Brain pericyte (primary cell): ENCODE data around the gene BDKRB2.
"Not testable (repeated sequence)": the region's sequence is repeated elsewhere in the genome, so short reads cannot be mapped to it uniquely, and the experiment has no call there.

Experiments
- DNase-seq: peaks from one replicate; pipeline ENCODE4 v3.0.0-alpha.2; 2012; ENCODE audit warnings: low read depth, low spot score

The BDKRB2 gene

DNA sequence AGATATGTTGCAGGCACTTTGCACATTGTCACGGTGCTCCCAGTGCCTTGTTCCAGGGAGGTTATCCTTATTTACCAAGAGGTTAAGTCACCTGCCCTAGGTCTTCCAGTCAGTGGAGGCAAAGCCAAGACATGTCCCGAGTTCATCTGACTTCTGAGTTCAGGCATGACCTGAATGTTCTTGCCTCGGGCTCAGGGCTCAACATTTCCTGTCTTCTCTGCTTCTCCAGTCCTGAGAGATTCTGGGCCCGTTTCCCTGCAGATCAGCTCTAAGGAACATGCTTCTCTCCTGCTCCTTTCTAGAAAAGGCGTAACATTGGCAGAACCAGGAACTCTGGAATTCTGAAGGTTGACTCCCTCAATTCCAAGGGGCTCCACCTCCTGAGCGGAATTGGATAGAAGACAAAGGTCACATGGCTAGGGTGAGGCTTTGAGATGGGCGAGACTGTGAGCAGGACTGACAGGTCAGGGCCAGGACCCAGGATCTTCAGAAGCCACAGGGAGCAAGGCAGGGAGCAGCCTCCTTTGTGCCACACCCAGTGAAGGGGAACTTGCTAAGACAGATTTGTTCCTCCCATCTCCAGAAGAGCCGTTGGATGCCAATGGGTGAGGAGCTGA, 19.9 kb downstream of the BDKRB2 start:
- no peak for DNase-seq

DNA sequence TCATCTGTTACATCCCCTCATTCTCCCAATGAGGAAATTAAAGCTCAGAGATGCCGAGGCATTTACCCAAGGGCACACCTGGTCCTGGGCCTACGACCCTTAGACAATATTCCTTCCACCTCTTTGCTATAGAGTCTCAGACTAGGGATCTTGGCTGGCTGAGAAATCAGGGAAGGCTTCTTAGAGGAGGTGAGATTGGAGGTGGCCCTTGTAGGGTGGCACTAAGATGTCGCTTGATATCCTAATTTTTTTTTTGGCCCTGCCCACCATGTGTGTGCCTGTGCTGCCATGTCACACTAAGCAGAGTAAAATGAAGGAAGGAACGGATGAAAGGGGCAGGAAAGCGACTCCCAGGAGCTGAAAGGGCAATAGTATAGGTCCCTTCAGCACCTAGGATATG, 20.6 kb downstream of the BDKRB2 start:
- no peak for DNase-seq

DNA sequence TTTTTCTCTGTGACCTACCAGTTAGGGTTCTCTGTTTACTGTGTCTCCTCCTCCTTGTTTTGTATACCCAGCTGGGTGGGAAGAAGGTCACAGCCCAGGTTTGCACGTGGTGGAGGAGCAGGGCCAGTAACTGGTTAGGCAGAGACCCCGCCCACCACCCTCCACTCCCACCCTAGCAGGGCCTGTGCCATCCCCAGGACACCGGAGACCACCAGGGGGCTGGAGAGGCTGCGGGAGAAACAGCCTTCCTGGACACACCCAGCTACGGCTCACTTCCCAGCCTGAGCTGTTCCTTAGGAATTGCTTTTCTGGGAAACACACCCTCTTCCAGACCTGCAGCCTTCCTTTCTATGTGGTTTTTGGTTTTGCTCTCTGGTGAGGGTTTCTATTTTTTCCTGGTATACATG, 21.1 kb downstream of the BDKRB2 start:
- DNase-seq: no peak

DNA sequence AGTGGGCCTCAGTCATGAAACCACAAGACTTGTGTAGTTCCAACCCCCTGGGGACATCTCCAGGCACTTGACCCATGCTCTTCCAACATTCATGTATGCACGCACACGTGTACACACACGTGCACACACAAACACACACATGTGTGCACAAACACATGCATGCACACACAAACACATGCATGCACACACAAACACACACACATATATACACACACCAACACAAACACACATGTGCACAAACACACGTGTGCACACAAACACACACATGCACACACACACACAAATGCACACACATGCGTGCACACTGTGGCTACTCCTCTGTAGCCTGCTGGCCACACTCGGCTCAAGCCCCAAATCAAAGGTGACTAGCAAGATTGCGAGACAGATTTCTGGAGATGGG, 22.8 kb downstream of the BDKRB2 start:
- no peak for DNase-seq

DNA sequence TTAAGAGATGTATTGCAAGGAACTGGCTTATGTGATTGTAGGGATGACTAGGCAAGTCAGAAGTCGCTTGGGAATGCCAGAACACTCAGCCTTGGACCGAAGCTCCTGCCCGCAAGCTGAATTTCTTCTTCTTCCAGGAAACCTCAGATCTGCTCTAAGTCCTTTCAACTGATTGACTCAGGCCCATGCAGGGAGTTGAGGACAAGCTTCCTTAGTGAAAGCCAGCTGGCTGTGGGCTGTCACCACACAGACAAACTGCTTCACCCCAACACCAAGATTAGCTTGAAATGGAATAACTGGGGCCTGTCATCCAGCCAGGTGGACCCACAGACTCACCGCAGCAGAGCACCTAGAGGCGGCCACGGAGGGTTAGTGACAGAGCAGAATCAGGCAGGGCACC, 24.7 kb downstream of the BDKRB2 start:
- no peak for DNase-seq

DNA sequence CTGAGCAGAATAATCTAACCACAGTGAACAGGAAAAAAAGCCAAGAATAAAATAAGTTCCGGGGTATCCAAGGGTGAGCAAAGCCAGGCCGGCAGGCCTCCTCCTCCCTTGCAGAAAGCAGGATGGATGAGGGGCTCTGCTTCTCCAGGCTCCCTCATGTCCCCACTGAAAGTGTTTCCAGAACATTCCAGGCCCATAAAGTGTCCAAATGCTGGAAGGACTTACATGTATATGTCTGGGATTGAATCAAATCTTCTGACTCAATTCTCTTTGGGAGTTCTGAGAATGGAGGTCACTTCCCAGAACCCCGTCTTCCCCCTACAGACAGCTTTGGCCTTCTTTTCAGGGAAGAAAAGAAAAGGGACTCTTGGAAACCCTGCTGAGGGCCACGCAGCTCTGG, 26.4 kb downstream of the BDKRB2 start:
- no peak for DNase-seq

DNA sequence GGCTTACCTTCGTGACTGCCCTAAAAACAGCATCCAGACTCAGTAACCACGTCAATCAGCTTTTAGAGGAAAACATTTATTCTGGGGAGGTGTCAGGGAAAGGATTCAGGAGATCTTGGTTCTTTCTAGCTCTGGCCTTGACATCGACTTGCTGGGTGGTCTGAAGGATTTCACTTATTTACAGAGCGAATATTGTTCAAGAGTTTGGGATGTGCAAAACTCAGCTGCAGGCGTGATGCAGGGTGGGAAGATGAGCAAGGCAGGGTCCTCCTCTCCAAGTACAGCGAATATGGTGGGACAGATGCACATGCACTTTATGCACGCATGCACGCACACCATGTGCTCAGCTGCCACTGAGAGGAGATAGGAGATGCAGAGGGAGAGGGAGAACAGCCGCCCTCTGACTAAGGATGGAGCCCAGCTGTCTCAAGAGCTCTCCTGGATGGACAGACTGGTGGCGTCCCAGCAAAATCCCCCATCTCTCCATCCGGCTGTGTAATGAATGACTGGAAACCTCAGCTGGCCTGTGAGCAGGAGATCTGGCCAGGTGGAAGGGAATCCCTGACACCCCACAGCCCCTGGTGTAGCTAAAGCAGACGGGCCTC, 27.0 kb downstream of the BDKRB2 start:
- DNase-seq: no peak

DNA sequence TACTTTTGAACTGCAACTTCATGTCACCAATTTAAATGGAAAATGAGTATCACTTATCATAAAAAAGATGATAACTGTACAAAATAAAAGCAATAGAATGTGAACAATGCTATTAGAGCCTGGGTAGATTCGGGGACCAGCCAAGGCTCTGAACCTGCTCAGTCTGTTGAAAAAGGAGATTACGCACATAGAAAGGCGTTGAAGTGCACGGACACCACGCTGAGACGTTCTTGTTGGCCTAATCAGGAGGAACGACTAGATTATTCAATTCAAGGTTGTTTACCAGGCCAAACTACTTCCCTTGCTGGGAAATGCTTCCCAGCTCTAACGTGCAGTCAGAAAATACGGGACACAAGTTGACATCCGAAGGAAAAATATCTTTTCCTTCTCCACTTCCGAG, 27.9 kb downstream of the BDKRB2 start:
- no peak for DNase-seq

DNA sequence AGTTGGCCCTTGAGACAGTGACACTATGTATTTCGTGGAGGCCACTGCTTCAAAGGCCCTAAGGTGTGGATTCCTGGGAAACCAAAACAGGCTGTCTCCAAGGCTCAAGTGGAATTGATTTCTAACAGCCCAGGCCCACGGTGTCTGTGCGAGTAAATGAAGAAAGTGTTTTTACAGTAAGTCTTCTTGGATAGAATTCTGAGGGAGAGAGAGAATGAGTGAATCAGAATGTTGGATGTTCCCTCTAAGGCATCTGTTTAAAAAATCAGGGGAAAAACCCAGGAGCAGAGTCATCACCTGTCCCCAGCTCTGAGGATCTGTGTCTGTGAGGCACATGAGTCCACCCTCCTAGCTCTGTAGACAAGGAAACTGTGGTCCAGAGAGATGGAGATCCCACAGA, 29.0 kb downstream of the BDKRB2 start:
- no peak for DNase-seq

DNA sequence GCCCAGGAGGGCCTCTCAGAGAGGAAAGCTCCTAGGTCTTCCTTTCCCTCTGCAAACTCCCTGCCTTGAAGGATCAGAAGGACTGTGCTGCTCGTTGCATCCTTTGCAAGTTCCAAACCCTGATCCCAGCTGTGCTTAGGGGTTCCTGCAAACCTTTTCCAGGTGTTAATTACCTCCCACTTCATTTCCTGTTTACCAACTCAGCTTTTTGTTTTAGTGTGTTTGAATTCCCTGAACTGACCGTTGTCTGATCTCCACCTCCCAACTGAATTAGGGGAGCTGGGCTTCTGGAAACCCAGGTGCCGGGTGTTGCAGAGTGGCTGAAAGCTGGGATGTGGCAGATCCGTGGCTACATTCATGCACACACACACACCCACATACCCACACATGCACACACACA, 30.8 kb downstream of the BDKRB2 start:
- no peak for DNase-seq

DNA sequence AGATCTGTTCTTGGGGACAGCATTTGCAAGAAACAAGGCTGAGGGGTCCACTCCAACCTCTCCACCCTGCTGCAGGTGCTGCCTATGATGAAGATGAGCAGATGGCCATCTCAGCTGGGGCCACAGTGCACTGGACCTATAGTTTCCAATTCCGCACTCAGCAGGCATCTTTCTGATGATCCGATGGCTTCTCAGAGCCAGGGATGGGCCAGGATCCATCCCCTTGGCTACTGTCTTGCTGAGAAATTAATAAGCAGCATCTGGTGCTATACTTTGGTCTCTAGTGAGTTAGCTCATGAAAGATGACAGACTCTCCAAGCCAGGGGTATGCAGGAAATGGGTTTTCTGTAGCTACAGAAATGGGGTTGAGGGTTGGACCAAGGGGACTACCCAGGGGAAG, 33.0 kb downstream of the BDKRB2 start:
- DNase-seq: no peak

DNA sequence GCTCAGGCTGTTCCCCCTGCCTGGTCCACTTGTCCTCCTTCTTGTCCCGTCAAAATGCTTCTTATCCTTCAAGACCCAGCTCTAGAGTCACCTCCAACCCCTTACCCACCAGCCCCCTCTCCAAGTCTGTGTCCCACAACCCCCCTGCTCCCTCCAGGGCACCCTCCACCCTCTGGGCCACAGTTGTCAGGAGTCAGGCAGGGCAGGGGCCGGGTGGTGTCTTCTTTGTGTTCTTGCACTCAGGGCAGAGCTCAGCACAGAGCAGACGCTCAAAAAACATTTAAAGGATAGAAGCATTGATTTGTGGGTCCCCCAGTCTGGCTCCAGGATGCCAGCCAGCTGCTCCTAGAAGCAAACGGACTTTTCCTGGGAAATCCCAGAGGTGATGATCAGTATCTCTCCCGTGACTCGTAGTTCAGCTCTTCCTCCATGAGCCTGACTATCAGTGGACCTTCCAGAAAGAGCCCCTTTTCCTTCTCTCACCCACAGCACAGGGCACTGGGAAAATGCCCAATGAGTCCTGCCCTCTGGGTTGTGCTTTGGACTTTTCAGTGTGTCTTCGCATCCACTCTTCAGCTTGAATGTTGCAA, 34.1 kb downstream of the BDKRB2 start:
- DNase-seq: no peak

DNA sequence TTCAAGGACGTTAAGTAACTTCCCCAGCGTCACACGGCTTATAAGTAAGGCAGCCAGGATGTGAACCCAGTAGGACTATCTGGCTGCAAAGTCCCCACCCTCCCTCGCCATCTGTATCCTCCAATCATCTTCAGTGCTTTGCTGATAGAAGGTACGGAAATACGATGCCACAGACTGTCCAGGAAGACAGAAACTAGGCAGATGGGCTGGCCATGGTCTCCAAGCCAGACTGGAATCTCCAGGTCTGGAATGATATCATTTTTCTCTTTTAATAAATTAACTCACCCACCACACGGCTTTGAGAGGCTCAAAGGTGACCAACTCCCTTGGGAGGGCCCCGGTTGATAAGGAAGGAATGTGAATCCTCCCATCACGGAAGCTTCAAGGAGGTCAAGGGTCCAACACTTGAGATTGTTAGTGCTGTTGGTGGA, 35.1 kb downstream of the BDKRB2 start:
- DNase-seq: no peak

DNA sequence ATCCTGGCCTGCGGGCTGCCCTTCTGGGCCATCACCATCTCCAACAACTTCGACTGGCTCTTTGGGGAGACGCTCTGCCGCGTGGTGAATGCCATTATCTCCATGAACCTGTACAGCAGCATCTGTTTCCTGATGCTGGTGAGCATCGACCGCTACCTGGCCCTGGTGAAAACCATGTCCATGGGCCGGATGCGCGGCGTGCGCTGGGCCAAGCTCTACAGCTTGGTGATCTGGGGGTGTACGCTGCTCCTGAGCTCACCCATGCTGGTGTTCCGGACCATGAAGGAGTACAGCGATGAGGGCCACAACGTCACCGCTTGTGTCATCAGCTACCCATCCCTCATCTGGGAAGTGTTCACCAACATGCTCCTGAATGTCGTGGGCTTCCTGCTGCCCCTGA, 36.0 kb downstream of the BDKRB2 start:
- DNase-seq: no peak

DNA sequence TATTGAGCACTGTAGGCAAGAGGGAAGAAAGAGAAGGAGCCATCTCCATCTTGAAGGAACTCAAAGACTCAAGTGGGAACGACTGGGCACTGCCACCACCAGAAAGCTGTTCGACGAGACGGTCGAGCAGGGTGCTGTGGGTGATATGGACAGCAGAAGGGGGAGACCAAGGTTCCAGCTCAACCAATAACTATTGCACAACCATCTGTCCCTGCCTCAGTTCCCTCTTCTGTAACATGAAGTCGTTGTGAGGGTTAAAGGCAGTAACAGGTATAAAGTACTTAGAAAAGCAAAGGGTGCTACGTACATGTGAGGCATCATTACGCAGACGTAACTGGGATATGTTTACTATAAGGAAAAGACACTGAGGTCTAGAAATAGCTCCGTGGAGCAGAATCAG, 37.5 kb downstream of the BDKRB2 start:
- no peak for DNase-seq

DNA sequence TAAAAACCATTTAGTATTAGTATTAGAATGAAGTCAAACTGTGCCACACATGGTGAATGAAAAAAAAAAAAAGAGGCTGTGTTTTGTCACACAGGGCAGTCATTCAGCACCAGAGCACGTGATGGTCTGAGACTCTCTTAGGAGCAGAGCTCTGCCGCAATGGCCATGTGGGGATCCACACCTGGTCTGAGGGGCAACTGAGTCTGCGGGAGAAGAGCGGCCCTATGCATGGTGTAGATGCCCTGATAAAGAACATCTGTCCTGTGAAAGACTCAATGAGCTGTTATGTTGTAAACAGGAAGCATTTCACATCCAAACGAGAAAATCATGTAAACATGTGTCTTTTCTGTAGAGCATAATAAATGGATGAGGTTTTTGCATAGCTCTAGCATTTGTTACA, 39.1 kb downstream of the BDKRB2 start:
- no peak for DNase-seq

DNA sequence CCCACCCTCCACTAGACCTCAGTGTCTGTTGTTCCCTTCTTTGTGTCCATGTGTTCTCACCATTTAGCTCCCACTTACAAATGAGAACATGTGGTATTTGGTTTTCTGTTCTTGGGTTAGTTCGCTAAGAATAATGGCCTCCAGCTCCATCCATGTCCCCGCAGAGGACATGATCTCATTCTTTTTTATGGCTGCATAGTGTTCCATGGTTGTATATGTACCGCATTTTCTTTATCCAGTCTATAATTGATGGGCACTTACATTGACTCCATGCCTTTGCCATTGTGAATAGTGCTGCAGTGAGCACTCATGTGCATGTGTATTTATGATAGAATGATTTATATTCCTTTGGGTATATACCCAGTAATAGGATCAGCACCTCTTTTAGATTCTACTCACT, 40.4 kb downstream of the BDKRB2 start:
- DNase-seq: not testable (repeated sequence)

DNA sequence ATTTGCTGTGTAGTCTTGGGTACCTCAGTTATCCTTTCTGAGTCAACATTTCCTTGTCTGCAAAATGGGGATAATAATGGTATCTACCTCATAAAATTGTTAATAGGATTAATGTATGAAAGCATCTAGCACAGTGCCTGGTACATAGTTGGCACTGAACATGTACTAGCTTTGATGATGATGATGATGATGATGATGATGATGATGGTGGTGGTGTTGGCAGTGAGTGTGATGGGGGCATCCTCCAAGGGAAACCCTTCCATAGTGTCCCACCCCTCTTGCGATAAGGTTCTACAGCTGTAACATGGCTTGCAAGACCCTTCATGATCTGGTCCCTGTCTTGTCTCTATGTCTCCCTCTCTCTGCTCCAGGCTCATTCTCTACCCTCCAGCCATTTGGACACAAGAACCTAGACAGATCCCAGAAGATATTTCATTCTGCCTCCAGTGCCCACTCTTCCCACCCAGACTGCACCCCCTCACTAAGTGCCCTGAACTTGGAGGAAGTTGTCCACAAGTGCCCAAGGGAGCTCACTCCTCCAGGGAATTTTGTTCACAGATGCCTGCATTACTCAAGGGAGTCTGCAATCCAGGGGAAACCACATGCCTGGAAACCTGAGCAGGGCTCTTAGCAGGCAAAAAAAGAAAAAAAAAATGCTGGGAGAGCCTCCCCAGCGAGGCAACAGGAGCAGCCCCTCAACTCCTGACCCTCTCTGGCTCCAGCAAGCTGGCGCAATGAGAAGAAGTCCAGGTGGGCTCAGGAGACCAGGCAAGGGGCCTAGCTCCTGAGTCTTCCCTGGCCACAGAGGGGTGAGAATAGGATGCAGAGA, 41.3 kb downstream of the BDKRB2 start:
- no peak for DNase-seq

DNA sequence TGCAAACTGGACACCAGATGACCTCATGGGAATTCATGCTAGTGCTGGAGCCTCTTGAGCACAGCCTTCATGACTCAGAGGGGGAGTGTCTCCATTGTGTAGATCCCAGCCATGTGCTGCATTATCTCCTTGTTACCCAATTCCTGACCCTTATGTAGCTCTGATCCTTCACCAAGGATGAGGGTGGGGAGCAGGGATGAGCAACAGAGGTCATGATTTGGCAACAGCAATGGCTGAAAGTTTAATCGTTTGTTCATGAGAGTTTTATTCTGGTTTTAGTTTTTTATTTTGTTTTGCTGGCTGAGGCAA, 41.9 kb downstream of the BDKRB2 start:
- no peak for DNase-seq

DNA sequence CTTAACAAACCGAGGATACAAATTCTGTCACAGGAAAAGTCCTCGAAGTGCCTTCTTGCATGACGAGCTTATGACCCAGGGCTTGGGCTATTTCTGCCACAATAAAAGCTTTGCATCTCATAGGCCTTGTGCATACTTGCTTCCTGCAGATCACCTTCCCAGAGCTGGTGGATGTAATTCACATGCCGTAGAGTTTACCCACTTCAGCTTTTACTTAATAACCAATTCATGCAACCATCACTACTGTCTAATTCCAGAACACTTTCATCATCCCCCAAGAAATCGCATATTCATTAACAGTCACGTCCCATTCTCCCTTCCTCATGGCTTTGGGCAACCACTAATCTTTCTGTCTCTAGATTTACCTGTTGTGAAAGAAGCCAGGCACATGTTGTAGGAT, 42.4 kb downstream of the BDKRB2 start:
- DNase-seq: no peak

DNA sequence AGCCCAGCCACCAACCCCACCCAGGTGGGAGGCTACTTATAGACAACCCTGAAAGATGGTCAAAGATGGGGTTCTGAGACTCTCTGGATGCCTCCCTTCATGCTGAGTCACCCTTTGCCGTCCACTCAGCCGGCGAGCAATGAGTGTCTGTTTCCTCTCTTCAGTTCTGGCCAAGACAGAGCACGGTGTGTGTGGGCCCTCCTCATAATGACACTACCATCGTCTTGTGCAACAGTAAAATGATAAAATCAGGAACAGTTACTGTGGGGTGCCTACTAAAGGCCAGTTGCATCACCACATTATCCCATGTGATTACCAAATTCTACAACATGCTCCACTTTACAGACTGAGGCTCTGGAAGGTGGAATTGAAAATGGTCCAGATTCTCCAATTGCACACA, 44.4 kb downstream of the BDKRB2 start:
- no peak for DNase-seq

DNA sequence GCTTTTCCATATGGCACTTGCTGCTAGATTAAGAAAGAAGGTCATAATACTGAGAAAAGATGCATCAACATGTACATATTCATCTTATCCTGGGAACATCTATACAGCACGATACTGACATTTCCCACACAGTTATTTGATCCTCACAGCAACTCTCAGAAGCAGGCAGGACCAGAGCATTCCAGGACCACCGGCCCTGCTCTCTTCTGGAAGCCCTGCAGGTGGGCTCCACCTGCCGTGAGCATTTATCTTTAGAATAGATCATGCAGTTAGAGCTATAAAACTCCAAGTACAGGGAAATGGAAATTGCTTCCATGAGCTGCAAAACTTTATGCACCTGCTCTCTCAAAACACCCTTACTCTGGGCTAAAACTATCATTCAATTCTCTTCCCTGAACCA, 45.8 kb downstream of the BDKRB2 start:
- DNase-seq: no peak

DNA sequence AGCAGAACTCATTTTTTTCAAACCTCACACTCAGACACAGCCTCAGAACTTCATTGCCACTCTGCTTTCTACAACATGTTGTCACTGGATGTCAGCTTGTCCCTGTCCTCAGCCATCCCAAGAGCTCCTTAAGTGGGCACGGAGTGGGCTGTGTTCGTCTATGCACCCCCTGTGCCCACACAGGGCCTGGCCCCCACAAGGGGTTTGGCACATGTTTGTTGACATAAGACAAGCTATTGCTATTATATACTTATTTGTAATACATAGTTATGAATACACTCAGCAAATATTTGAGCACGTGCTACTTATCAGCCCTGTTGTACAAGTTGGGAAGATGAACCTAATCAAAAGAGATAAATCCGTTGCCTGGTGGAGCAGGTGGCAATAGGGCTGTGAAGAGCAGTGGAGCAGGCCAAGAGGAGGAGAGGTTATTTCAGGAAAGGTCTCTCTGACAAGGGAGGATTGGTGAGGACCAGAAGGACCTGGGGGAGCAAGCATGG, 47.1 kb downstream of the BDKRB2 start:
- no peak for DNase-seq
